SKM-1 (cell line): Measurements from ENCODE around the gene TACR1.
"Not testable (repeated sequence)": the region's sequence is repeated elsewhere in the genome, so short reads cannot be mapped to it uniquely, and the experiment has no call there.

Experiments used
- DNase-seq: peaks from one replicate; lab custom pipeline; 2025; ENCODE audit not compliant: unreplicated experiment; lab: John Stamatoyannopoulos, UW

Gene TACR1

GRCh38 chr2:75090770-75091515 is 108.4 kb downstream of the TACR1 start:
- no peak for DNase-seq

GRCh38 chr2:75089471-75089870 is 109.8 kb downstream of the TACR1 start:
- DNase-seq, result no peak

GRCh38 chr2:75088791-75089190 is 110.5 kb downstream of the TACR1 start:
- DNase-seq, result no peak

GRCh38 chr2:75087736-75088135 is 111.6 kb downstream of the TACR1 start:
- DNase-seq, result no peak

- DNase-seq, result no peak
Observed at GRCh38 chr2:75079575-75079974, 119.7 kb downstream of the TACR1 start.

- DNase-seq, result no peak
Observed at GRCh38 chr2:75077909-75078308, 121.4 kb downstream of the TACR1 start.

- DNase-seq, result no peak
Observed at GRCh38 chr2:75076088-75076487, 123.2 kb downstream of the TACR1 start.

GRCh38 chr2:75074708-75075107 is 124.6 kb downstream of the TACR1 start:
- DNase-seq, result no peak

- no peak for DNase-seq
Observed at GRCh38 chr2:75074228-75074627, 125.1 kb downstream of the TACR1 start.

GRCh38 chr2:75071766-75072165 is 127.6 kb downstream of the TACR1 start:
- no peak for DNase-seq

- no peak for DNase-seq
Observed at GRCh38 chr2:75068546-75068945, 130.8 kb downstream of the TACR1 start.

GRCh38 chr2:75067506-75067905 is 131.8 kb downstream of the TACR1 start:
- DNase-seq, result no peak

GRCh38 chr2:75066121-75066902 is 133.0 kb downstream of the TACR1 start:
- DNase-seq, result no peak

- no peak for DNase-seq
Observed at GRCh38 chr2:75065402-75066008, 133.8 kb downstream of the TACR1 start.

GRCh38 chr2:75064691-75065396 is 134.5 kb downstream of the TACR1 start:
- DNase-seq, result peak; percentile 24

GRCh38 chr2:75063906-75064305 is 135.4 kb downstream of the TACR1 start:
- DNase-seq, result no peak

GRCh38 chr2:75058427-75058826 is 140.9 kb downstream of the TACR1 start:
- no peak for DNase-seq

- not testable (repeated sequence) for DNase-seq
Observed at GRCh38 chr2:75057150-75057549, 142.2 kb downstream of the TACR1 start.

GRCh38 chr2:75055820-75056675 is 143.3 kb downstream of the TACR1 start:
- no peak for DNase-seq

GRCh38 chr2:75055142-75055819 is 144.0 kb downstream of the TACR1 start:
- no peak for DNase-seq
